HEK293T (cell line): ENCODE measurements around the gene DNASE1L1.
A peak's percentile ranks its signal among the peaks of the same experiment; 100 is the strongest.

Experiments used
- CTCF ChIA-PET: fragments of 350-600 bp; formaldehyde crosslinking; extraction: SDS; loops from one replicate; lab custom pipeline; 2021; ENCODE audit warnings: antibody characterized with exemption, inconsistent platforms; lab: Yijun Ruan, JAX
- POLR2A ChIA-PET: fragments of 350-600 bp; formaldehyde crosslinking; extraction: SDS; loops from one replicate; lab custom pipeline; 2020; ENCODE audit warnings: antibody characterized with exemption, inconsistent platforms; lab: Yijun Ruan, JAX
- DNase-seq: peaks from one replicate; pipeline ENCODE4 v3.0.0; 2012; ENCODE audit warnings: mixed read lengths; ENCODE audit errors: extremely low spot score
- ARNT ChIP-seq: fragments of 450-650 bp; IDR thresholded peaks from 2 replicates; pipeline ENCODE4 v1.6.1; 2017; ENCODE audit warnings: mild to moderate bottlenecking
- BHLHE40 ChIP-seq: fragments of 450-650 bp; IDR thresholded peaks from 2 replicates; pipeline ENCODE4 v1.6.1; 2016; ENCODE audit warnings: mild to moderate bottlenecking, moderate library complexity, borderline replicate concordance
- CTBP1 ChIP-seq: fragments of 450-650 bp; IDR thresholded peaks from 2 replicates; pipeline ENCODE4 v1.6.1; 2016; ENCODE audit warnings: borderline replicate concordance
- ELF4 ChIP-seq: fragments of 450-650 bp; IDR thresholded peaks from 2 replicates; pipeline ENCODE4 v1.6.1; 2017; ENCODE audit warnings: antibody characterized with exemption
- FOXA1 ChIP-seq: fragments of 450-650 bp; IDR thresholded peaks from 2 replicates; pipeline ENCODE4 v1.6.1; 2016; ENCODE audit warnings: mild to moderate bottlenecking
- FOXK2 ChIP-seq: fragments of 450-650 bp; IDR thresholded peaks from 2 replicates; pipeline ENCODE4 v1.6.1; 2016; ENCODE audit warnings: mild to moderate bottlenecking
- FOXM1 ChIP-seq: fragments of 450-650 bp; IDR thresholded peaks from 2 replicates; pipeline ENCODE4 v1.6.1; 2017; ENCODE audit warnings: mild to moderate bottlenecking, borderline replicate concordance
- HDGF ChIP-seq: fragments of 450-650 bp; IDR thresholded peaks from 2 replicates; pipeline ENCODE4 v1.6.1; 2017; ENCODE audit warnings: antibody characterized with exemption, borderline replicate concordance
- L3MBTL2 ChIP-seq: fragments of 450-650 bp; conservative IDR thresholded peaks from 2 replicates; pipeline ENCODE4 v1.6.1; 2016; ENCODE audit warnings: mild to moderate bottlenecking
- LEF1 ChIP-seq: fragments of 450-650 bp; IDR thresholded peaks from 2 replicates; pipeline ENCODE4 v1.6.1; 2017; ENCODE audit warnings: mild to moderate bottlenecking, borderline replicate concordance
- NFRKB ChIP-seq: fragments of 450-650 bp; IDR thresholded peaks from 2 replicates; pipeline ENCODE4 v1.6.1; 2016; ENCODE audit warnings: mild to moderate bottlenecking, moderate library complexity
- PKNOX1 ChIP-seq: fragments of 450-650 bp; IDR thresholded peaks from 2 replicates; pipeline ENCODE4 v1.6.1; 2016
- SP1 ChIP-seq: fragments of 450-650 bp; IDR thresholded peaks from 2 replicates; pipeline ENCODE4 v1.6.1; 2017
- SUZ12 ChIP-seq: fragments of 450-650 bp; IDR thresholded peaks from 2 replicates; pipeline ENCODE4 v1.6.1; 2016; ENCODE audit warnings: mild to moderate bottlenecking
- TARDBP ChIP-seq: fragments of 450-650 bp; IDR thresholded peaks from 2 replicates; pipeline ENCODE4 v1.6.1; 2016
- ZNF384 ChIP-seq: fragments of 450-650 bp; IDR thresholded peaks from 2 replicates; pipeline ENCODE4 v1.6.1; 2016

DNASE1L1 gene

GRCh38 chrX:154443479-154443910 lies 34.4 kb upstream of the DNASE1L1 start:
- ChIA-PET CTCF (interaction anchor here (0.5 kb wide), 1 partner anchor 18 kb away, joined by 8 read pairs; no protein-coding TSS in a partner anchor), POLR2A (interaction anchor here (0.7 to 2.4 kb wide), 9 partner anchors 8 to 46 kb away, joined by 3 to 8 read pairs (median 4); partner anchors contain the start of gene ATP6AP1)
- DNase-seq: peak; percentile 31
- TF ChIP-seq NFRKB (no peak), BHLHE40 (no peak), CTBP1 (no peak), L3MBTL2 (no peak), TARDBP (no peak), SUZ12 (no peak), FOXM1 (no peak), PKNOX1 (no peak), ELF4 (no peak), FOXA1 (no peak)

GRCh38 chrX:154441984-154442707 lies 33.1 kb upstream of the DNASE1L1 start:
- CTCF ChIA-PET: no interaction called here
- POLR2A ChIA-PET: interaction anchor here (0.7 to 1.7 kb wide), 9 partner anchors 9 to 47 kb away, joined by 3 to 6 read pairs (median 4); partner anchors contain the start of genes RPL10 and UBL4A
- no peak for TF ChIP-seq SP1
- TF ChIP-seq NFRKB: no peak
- TF ChIP-seq L3MBTL2: no peak
- TF ChIP-seq FOXA1: no peak
- TF ChIP-seq HDGF: no peak
- no peak for TF ChIP-seq ZNF384
- TF ChIP-seq CTBP1: no peak
- no peak for TF ChIP-seq BHLHE40
- DNase-seq: no peak

- CTCF ChIA-PET: no interaction called here
- no peak for DNase-seq
- TF ChIP-seq SUZ12 (no peak), L3MBTL2 (no peak), FOXM1 (no peak), FOXA1 (no peak), TARDBP (no peak), BHLHE40 (no peak), ELF4 (no peak), ARNT (no peak), PKNOX1 (no peak), SP1 (no peak)
- POLR2A ChIA-PET: interaction anchor here (0.7 to 1.7 kb wide), 8 partner anchors 11 to 86 kb away, joined by 3 to 6 read pairs (median 4); partner anchors contain the start of gene RPL10
These were observed 32.5 kb upstream of the DNASE1L1 start for GRCh38 chrX:154441564-154441963.

- POLR2A ChIA-PET: interaction anchor here (1.0 to 1.7 kb wide), 4 partner anchors 13 to 87 kb away, joined by 3 to 6 read pairs (median 4); no protein-coding TSS in a partner anchor
- TF ChIP-seq ARNT (no peak), TARDBP (no peak), FOXA1 (no peak), SP1 (no peak), PKNOX1 (no peak), ZNF384 (no peak), NFRKB (no peak), LEF1 (no peak), CTBP1 (no peak), ELF4 (no peak), HDGF (no peak), FOXK2 (no peak), FOXM1 (no peak), SUZ12 (no peak), BHLHE40 (no peak), L3MBTL2 (no peak)
- DNase-seq: no peak
- CTCF ChIA-PET: no interaction called here
These were observed 31.7 kb upstream of the DNASE1L1 start for GRCh38 chrX:154440623-154441357.

GRCh38 chrX:154439841-154440240 lies 30.8 kb upstream of the DNASE1L1 start:
- ChIA-PET CTCF (no interaction called here), POLR2A (interaction anchor here (1.5 kb wide), 1 partner anchor 9 kb away, joined by 3 read pairs; no protein-coding TSS in a partner anchor)
- TF ChIP-seq HDGF: no peak
- no peak for TF ChIP-seq L3MBTL2
- no peak for DNase-seq
